GM18502 (cell line): ENCODE data around the gene PAX8.

ENCODE experiments used
- ATAC-seq: cut with Tn5 transposase; IDR thresholded peaks from one replicate; pipeline ENCODE4 v1.9.1; 2021; ENCODE audit warnings: mild to moderate bottlenecking; ENCODE audit not compliant: unreplicated experiment, poor library complexity

PAX8 gene

GRCh38 chr2:113195923-113196501 lies 82.7 kb downstream of the PAX8 start:
- no peak for ATAC-seq

- no peak for ATAC-seq
These were observed 86.1 kb downstream of the PAX8 start for GRCh38 chr2:113192459-113193100.

GRCh38 chr2:113190871-113191270 lies 87.8 kb downstream of the PAX8 start:
- no peak for ATAC-seq

DNA sequence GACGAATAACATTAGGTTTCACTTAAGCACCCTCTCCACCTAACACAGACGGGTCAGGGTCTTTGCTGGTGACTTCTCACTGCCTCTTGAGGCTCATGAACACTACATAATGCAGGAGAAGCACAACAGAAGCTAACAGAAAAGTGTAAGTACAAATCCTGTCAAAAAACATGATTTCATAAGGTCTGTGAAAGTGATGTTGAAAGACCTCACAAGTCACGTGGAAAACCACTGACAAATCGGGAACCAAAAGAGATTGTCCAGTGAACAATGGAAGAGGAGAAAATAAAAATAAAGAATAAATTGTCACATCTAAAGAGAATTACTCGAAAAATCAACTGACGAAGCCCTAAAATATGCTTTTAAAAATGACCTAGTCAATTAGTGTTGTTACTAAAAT lies 91.0 kb downstream of the PAX8 start:
- ATAC-seq = no peak

GRCh38 chr2:113186433-113186796 lies 92.3 kb downstream of the PAX8 start:
- no peak for ATAC-seq

GRCh38 chr2:113185664-113186432 lies 92.9 kb downstream of the PAX8 start:
- no peak for ATAC-seq

- ATAC-seq = no peak
These were observed 94.0 kb downstream of the PAX8 start for GRCh38 chr2:113184531-113185230.

DNA sequence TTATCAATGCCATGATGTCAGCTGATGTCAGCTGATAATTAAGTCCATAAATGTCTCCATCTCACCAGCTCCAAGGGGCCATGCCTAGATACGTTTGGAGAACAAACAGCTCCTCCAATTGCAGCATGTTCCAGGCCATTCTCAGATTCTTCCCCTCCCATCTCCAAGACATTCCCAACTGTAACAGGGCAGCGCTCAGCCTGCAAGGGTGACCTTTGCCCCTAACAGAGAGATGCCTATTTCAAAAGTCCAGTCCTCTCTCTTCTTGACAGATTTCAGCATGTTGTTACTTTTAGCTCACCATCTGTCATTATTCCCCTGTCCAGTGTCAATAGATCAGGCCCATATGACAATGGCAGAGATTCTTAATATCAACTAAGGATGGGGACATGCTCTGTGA lies 95.0 kb downstream of the PAX8 start:
- no peak for ATAC-seq

GRCh38 chr2:113183264-113183663 lies 95.5 kb downstream of the PAX8 start:
- ATAC-seq = no peak

DNA sequence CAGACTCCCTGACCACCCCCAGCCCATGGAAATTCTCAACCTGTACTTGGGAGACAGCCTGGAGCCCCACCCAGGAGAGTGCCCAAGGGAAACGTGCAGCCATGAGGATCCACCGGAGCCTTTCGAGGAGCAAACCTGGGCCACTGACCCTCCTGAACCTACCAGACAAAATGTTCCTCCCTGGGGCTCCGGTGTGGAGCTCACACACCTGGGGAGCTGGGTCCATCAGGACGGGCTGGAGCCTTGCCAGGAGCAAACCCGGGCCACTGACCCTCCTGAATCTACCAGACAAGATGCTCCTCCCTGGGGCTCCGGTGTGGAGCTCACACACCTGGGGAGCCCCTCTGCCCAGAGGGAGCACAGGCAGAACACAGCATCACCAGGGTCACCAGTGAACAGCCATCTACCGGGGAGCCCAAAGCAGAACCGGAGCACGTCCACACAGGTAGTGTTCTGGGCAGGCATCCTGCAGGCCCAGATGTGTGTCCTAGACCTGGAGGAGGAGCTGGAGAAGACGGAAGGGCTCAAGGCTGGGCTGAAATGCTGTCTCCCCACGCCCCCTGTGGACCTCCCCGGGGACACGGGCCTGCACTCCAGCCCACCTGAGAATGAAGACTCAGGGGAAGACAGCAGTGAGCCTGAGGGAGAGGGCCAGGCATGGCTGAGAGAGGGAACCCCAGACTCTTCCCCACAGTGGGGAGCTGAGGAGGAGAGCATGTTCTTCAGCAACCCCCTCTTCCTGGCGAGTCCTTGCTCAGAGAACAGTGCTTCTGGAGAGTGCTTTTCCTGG lies 96.1 kb downstream of the PAX8 start:
- ATAC-seq = no peak

- ATAC-seq = no peak
These were observed 97.3 kb downstream of the PAX8 start for GRCh38 chr2:113181258-113182051.

DNA sequence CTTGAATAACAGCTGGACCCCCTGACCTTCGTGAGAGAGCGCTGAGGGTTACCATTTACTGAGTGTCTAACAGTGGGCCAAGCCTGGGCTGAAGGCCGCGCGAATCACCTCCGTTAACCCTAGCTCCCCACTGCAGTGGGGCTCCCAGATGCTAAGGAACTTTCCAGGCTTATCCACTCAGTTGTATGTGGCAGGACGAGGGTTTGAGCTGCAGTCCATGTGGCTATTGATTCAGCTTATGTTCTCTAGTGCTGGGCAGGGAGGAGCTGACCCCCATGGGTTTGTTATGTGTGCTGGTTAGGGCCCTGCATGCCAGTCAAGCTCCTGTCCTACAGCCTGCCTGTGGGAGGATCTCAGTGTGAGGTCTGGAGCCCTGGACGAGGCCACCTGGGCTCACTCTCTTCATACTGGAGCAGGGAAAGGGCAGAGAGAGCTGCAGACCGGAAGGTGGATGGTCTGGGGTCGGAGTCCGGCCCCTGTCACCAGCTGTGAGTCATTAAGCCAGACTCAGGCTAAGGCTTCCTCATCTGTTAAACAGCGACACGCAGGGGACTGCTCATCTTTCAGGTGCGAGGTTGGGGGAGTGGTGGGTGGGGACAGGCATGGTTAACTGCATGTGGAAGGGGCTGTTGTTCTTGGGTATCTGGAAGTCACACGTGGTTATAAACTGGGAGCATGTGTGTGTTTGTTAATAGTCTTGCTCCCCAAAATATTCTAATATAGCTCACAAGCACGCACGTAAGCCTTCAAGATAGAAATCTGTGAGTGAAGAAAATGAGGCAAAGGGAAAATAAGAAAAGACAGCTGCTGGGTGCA lies 98.4 kb downstream of the PAX8 start:
- no peak for ATAC-seq

DNA sequence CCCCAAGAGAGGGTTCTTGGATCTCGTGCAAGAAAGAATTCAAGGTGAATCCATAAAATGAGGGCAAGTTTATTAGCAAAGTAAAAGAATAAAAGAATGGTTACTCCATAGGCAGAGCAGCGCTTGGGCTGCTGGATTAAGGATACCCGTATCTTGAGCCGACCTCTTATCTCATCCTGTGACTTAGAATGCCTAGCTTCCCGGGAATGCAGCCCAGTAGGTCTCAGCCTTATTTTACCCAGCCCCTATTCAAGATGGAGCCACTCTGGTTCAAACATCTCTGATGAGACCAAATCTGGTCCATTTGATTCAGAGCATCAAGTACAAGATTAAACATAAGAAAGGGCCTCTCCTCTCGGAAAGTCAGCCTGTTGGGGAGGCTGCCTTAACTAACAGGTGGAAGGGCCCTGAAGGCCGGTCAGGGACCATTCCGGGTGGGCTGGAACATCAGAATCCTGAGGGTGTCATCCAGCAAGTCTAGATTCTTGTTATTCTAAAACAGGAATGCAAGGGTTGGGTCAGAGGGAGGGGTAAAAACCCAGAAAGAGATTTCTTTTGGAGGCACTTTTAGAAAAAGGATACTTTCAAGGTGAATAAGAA lies 99.2 kb downstream of the PAX8 start:
- ATAC-seq = no peak

DNA sequence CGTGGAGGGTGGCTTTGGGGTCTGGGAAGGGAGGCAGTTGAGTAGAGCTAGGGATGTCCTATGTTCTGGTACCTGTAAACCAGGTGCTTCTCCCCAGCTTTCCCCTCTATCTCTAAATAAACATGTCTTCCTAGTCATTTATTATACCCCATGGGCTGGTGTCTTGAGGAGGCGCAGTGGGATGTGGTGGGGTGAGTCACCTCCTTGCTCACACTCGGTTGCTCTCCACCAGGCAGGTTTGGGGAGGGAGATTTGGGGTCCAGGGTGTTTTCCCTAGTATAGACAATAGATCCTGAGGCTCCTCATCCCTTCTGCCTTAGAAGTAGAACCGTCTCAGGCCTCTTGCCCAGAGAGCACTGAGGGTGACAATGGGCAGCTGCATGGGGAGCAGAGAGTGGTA lies 99.8 kb downstream of the PAX8 start:
- ATAC-seq = no peak

DNA sequence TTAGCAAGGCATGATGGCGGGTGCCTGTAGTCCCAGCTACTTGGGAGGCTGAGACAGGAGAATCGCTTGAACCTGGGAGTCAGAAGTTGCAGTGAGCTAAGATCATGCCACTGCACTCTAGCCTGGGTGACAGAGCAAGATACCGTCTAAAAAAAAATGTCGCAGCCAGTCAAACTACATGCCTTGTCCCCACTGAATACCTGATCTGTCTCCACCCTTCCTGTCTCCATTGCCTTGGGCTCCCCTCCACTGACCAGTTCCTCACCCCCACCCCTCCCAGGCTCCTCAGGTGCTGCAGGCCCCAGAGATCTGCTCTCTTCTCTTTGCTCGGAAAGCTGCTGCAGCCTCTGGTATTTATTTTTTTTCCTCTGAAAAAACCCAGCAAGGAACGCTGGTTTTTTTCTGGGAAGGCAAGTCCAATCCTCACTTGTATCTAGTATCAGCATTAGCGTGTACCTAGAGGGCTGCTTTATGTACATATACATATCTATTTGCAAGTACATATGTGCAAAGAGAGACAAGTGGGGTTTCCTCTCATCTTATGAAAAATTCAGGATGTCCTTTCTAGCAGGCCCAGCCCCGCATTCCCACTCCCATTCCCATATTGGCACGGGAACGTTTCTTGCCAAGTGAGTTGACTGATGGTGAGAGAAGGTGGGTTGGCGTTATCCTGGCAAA lies 100.5 kb downstream of the PAX8 start:
- no peak for ATAC-seq

GRCh38 chr2:113176696-113177355 lies 101.9 kb downstream of the PAX8 start:
- no peak for ATAC-seq
